DMS114 treated with DMSO at 0.1 percent for 48 hours (cell line): Measurements from ENCODE around the gene C9orf43.
A peak's percentile ranks its signal among the peaks of the same experiment; 100 is the strongest.
"Not testable (repeated sequence)": the region's sequence is repeated elsewhere in the genome, so short reads cannot be mapped to it uniquely, and the experiment has no call there.

ENCODE experiments used
- DNase-seq: peaks from one replicate; lab custom pipeline; 2025; ENCODE audit not compliant: unreplicated experiment; lab: John Stamatoyannopoulos, UW

Gene C9orf43

DNA sequence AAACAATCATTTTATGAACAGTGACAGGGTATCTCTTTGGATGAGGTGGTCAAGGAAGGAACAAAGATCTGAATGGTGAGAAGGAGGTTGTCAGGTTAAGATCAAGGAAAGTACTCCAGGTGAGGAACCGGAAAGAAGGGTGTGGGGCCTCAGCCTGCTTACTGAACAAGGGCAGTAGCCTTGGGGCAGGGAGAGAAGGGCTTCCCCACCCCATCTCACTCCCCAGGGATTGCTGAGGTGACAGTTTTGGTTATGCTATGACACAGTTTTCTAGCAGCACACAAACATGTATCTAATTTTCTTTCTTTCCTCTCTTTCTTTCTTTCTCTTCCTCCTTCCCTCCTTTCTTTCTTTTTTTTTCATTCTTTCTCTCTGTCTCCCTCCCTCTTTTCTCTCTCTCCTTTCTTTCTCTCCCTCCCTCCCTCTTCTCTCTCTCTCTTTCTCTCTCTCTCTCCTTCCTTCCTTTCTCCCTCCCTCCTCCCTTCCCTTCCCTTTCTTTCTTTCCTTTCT lies 29.6 kb upstream of the C9orf43 start:
- DNase-seq, result no peak

DNA sequence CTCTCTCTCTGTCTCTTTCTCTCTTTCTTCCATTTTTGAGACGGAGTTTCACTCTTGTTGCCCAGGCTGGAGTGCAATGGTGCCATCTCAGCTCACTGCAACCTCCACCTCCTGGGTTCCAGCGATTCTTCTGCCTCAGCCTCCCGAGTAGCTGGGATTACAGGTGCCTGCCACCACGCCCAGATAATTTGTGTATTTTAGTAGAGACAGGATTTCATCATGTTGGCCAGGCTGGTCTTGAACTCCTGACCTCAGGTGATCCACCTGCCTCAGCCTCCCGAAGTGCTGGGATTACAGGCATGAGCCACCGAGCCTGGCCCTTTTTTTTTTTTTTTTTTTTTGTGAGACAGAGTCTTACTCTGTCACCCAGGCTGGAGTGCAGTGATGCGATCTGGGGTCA lies 29.1 kb upstream of the C9orf43 start:
- not testable (repeated sequence) for DNase-seq

DNA sequence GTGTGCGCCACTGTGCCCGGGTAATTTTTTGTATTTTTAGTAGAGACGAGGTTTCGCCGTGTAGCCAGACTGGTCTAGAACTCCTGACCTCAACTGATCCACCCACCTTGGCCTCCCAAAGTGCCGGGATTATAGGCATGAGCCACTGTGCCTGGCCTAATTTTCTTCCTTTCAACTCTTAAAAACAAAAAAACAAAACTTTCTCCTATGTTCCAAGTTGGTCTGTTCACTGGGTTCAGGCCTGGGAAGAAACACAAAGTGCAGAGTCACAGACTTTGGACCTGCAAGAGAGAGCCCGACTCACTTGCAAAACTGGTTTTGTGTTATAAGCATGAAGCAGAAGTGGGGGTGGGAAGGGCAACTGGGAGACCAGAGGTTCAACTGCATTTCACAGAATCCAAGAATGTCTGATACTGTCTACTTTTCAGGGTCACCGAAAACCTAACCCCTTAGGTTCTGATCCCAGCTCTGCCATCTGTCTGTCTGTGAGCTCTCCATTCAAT lies 28.6 kb upstream of the C9orf43 start:
- no peak for DNase-seq

DNA sequence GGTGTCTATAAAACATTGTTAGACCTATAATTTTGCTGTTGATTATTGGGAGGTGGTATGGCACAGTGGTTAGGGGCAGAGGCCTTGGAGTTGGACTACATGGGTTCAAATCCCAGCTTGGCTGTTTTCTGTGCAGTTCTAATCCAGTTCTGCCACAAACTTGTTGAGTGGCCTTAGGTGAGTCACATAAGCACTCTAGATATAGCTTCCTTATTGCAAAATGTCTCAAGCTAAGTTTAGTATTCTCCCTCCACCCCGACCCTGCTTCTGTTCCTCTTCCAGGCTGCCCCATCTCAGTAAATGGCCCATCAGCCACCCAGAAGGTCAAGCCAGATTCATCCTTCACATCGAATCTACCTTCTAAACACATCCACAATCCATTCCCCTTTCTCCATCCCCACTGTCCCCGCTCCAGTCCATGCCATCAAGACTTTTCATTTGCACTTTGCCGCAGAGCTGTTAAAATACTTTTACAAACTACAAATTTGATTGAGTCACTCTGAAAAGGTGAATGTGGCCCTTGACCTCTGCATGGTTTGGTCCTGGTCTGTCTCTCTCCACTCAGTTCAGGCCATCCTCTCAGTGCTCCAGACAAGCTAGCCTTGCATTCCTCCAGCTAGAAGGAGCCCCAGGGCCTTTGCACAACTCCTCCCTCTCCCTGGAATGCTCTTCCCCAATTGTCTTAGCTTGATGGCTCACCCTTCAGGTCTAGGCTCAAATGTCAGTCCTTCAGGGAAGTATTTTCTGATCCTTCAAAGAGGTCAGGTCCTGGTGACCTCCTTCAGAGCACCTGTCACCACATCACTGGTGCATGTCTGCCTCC lies 23.8 kb upstream of the C9orf43 start:
- no peak for DNase-seq

DNA sequence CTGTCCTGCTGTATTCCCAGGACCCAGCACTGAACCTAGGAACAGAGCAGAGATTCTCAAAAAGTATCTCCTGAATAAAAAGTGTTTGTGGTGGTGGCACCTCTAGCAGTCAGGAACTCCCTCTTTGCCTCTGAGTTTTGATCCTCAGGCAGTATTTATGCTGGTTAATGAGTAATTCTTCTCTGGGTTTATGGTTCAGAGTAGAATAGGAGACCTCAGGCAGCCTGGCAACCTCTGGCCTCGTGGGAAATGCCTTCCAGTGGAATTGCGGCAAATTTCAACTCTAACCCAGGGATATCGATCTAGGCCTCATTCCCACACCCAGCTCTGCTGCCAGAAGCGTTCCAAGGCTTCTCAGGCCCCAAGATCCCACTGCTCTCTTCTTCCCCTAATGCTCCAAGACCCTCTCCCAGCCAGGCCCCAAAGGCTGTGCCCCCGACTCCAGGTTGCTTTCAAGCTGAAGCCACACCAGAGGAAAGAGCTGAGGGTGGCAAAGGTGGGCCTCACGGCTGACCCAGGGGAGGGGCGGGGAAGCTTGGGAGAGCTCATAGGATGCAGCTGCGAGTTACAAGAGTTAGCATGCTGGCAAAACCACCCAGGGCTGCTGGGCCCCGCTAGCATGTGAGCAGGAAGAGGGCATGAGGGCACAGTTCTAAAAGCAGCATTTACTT lies 22.9 kb upstream of the C9orf43 start:
- no peak for DNase-seq

DNA sequence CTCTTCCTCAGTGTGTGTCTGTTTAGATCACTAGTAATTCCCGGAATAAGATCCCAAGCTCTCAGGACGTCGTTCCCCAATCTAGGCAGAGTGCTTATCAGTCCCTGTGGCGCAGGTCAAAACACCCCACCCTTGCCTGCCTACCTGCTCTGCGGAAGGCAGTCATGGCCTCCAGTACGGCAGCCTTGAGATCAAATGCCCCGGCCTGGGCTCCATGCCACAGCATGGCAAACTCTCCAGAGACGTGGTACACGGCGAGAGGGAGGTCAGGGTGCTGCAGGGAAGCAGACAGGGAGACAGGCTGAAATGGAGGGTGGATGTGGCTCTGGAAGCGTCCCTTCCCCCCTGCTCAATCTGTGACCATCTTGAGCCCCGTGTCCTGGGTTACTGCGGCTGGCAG lies 21.7 kb upstream of the C9orf43 start:
- DNase-seq, result no peak

DNA sequence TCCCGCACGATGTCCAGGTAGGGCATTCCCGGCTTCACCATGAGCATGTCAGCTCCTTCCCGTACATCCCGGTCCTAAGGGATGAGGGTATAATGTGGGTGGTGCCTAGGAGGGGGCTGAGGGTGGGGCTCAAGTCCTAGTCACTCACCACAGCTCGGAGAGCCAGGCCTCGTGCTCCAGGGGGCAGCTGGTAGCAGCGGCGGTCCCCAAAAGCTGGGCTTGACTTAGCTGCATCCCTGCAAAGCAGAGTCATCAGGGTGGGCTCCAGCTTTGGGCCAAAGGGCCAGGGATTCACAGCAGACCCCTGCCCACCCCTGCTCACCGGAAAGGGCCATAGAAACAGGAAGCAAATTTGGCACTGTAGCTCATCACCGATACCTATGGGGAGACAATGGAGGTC lies 21.1 kb upstream of the C9orf43 start:
- DNase-seq, result no peak

DNA sequence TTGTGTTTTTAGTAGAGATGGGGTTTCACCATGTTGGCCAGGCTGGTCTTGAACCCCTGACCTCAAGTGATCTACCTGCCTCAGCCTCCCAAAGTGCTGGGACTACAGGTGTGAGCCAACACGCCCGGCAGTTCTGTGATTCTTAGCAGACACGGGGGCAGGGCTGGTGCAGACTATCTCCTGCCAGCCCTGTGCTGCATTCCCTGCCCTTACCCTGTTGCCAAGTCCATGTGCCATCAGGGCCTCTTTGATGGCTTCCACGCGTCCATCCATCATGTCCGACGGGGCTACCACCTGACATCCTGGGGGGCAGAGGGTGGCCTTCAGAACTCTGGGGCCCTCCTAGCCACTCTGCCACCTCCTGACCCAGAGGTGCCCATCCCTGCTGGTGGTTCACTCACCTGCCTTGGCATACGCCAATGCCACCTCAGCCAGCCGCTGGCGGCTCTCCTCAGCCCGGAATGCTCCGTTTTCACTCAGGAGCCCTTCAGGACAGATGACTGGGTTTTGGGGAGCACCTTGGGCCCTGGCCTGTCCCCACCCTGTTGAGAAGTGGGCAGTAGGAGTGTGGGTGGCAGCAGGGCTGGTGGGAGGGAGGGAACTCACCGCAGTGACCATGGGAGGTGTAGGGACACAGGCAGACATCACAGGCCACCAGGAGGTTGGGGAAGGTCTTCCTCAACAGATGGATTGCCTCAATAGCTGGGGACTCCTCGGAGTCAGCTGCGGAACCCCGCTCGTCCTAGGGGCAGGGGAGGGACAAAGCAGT lies 20.2 kb upstream of the C9orf43 start:
- no peak for DNase-seq

DNA sequence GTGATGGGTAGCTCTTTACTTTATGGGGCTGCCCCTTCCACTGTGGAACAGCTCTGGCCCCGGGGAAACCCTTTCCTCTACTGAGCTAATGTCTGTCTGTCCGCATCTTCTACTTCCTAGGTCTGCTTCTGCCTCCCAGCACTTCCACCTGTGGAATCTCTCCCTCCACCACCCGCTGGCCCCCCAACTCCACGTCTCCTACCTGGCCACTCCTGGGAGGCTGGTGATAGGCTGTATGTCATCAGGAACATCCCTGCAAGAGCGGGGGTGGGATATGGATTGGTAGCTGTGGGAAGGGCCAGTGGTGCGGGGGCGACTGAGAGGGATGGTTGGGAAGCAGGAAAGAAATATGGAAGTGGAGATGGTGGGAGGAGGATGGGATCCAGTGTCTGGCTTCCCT lies 18.6 kb upstream of the C9orf43 start:
- DNase-seq, result no peak

DNA sequence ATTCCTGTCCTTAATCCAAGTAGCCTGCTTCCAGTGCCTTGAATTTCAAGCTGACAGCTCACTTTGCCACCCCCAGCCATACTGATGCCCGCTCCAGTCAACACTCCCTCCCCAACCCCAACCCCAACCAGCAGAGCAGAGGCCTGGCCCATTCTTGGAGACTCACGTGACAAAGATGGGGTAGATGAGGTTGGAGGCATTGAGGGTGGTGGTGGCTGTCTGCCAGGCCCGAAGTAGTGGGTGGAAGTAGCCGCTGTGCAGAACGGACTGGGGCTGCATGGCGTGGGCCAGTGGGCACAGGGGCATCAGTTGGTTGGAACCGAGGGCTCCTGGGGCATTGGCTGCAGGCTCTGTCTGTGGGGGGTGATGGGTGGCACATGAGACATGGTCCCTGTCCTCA lies 17.3 kb upstream of the C9orf43 start:
- DNase-seq, result no peak

DNA sequence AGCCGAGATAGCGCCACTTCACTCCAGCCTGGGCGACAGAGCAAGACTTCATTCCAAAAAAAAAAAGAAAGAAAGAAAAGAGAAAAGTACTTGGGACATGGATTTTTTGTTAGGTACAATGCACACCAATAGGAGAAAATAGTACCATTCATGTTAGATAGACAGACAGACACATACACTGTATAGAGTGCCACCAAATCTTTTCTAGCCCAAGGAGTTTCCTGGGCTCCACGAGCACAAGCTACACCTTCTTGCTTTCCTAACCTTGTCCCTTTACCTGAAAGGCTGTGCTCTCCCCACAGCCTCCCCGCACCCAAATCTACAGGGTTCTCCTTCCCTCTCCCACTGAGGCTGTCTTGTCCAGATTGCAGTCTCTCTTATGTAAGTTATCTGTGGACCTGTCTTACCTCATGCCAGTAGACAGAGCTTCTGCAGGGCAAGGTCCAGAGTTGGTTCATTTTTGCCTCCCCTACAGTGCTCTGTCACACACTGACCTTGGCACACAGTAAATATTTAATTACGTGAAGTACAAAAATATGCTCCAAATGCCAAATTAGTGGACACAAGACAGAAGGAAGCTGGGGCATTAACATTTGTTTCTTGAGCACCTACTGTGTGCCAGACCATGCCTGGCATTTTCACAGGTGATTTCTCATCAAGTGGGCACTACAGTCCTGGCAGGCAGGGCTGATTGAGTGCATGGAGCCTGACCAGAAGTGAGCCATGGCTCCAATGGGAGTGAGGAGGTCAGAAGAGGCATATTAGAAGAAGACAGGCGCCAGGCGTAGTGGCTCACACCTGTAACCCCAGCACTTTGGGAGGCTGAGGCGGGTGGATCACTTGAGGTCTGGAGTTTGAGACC lies 15.3 kb upstream of the C9orf43 start:
- DNase-seq, result no peak

DNA sequence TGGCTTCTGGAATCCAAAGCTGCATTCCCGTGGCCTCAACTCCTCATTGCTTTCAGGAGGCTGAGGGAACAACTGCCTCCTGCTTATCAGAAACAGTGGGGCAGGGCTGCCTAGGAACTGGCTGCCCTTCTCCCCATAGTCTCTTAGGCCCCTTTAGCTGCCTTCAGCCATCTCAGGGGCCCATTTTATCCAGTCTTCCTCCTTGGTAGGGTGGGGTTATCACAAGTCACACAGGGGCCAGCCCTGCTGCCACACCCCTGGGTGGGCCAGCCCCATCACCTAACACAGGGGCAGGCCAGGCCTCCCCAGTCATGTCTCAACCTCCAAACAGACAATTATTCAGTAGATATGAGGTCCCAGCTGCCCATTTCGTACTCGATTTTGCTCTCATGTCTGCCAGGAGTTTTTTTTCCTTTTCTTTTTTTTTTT lies 13.3 kb upstream of the C9orf43 start:
- DNase-seq, result no peak

DNA sequence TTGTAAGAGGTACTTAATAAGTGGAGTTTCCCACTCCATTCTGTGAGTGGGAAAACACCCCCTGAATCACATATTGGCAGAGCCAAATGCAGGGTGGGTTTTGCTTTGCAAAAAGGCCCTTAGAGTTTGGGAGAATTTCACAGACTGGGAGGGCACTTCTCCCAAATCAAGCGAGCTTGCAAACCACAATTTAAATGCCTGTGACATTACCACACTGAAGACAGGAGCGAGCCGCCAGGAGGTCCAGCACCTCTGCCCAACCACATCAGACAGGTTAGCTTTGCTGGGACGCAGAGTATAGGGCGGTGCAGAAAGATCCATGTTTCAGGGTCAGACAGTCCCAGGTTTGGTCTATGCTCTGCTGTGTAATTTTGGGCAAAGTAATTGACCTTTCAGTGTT lies 11.8 kb upstream of the C9orf43 start:
- DNase-seq, result no peak

DNA sequence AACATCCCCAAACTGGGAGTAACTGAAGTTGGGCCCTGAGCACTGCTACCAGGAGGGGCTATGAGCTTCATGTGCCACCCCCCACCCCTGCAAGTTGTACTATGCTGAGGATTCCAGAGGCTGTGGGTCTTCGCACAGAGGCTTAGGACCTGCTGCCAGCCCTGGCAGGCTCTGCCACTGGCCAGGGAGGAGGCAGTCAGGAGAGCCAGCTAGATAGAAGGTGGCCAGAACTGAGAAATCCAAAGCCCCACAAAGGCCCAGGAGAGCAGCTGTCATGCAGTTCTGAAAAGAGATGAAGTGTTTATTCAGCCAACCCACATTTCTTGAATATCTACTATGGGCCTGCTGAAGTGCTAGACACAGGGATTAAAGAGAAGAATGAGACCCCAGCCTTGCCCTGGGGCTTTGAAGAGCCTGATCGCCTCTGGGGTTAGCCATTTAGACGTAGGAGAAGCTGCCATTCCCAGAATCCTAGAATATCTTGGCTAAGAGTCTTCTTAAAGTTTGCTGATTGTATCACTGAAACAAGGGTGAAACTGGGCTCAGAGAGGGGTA lies 10.8 kb upstream of the C9orf43 start:
- no peak for DNase-seq

DNA sequence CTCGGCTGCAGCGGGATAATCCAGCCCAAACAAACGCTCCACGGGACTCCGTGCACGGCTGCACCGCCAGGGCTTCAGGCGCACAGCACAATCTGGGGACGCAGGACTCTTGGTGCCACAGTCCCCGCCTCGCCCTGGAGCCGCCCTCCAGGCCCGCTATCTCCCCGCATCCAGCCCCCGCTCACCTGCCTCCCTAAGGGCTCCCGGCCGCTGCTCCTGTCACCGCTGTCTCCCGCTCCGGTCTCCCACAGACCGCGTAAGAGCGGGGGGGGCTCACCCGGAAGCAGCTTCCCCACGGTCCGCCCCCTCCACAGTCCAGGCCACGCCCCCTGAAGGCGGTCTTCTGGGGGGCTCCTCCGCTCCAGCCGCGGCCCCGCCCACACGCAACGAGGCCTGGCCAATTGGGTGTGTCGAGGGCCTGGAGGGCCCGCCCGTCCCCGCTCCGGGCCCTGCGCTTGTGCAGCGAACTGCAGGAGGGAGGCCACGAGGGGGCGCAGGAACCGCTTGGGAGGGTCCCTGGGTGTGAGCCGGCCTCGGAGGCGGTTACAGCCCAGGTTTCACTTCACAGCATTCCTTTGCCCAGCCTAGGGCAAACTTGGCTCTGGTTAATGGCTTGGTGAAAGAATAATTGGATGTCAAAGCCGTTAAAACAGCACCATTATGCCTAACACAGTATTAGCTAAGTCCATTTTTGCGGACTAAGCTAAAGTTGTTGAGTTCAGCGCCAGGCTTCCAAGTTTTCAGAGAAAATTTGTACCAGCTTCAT lies 9.3 kb upstream of the C9orf43 start, which contains the start of gene ALAD:
Gene ALAD, minus strand, starts transcription at position 258 of the 766 bp plus-strand sequence. CDS start 7,725 bp downstream, outside the sequence.
- peak; percentile 90 for DNase-seq

DNA sequence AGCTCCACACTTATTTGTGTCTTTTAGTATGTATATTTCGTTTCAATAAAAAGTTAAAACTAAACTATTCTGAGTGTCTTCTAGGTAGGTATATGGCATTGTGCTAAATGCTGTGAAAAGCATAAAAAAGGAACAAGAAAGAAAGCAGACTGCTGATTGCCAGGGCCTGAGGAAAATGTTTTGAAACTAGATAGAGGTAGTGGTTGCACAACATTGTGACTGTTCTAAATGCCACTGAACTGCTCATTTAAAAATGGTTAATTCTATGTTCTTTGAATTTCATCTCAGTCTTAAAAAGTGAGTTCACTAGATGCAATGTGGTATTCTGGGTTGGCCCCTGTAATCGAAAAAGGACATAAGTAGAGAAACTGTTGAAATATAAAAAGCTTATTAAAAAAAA lies 6.9 kb upstream of the C9orf43 start:
- DNase-seq, result no peak

DNA sequence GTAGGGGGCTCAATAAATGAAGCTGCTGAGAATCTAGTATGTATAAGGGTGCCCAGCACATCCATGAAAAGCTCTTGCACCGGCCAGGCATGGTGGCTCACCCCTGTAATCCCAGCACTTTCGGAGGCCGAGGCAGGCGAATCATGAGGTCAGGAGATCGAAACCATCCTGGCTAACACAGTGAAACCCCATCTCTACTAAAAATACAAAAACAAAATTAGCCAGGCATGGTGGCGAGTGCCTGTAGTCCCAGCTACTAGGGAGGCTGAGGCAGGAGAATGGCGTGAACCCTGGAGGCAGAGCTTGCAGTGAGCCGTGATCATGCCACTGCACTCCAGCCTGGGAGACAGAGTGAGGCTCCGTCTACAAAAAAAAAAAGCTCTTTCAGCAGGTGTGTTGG lies 4.2 kb upstream of the C9orf43 start:
- not testable (repeated sequence) for DNase-seq

DNA sequence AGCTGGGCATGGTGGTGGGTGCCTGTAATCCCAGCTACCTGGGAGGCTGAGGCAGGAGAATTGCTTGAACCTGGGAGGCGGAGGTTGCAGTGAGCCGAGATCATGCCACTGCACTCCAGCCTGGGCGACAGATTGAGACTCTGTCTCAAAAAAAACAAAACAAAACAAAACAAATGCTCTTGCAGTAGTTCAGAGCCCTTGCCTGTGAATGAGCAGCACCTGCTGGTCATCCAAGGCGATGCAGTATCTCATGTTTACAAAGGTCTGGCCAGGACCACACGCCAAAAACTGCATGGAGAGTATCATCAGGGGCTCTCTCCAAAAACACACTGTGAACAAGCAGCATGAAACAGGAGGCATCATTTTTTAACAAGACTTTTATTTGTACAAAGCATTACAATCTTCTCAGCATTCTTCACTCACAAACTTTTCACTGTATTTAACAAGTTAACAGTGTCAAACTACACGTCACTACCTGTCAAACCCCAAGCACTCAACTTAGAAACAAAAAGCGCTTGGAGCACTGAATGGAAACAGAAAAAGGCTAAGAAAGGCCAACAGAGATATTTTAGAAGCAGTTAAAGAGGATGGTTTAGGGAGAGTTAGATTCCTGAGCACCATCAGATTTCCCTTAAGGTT lies 3.6 kb upstream of the C9orf43 start:
- DNase-seq, result peak; percentile 51

DNA sequence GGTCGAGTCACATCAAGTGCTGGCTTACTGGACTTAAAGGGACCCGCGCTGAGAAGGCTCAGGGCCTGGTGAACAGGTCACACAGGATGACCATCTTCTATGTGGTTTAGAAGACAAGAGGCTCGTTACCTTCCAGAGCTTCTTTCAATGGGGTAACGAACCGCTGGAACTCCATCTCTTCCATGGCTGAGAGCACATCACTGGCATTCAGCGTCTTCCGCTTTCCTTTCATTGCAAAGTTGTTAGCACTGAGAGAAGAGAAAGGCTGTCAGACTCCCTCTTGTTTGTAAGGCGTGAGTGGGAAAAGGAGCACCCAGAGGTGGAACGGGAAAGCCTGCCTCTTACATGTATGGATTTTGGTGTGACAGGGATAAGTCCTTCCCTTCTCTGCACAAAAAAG lies 1.1 kb upstream of the C9orf43 start:
- DNase-seq, result no peak
